ENCODE measurements around the gene MARCHF3.

GRCh38 chr5:126982926-126983873 lies 47.2 kb downstream of the MARCHF3 start:
- TF ChIP-seq, protein P1, sequence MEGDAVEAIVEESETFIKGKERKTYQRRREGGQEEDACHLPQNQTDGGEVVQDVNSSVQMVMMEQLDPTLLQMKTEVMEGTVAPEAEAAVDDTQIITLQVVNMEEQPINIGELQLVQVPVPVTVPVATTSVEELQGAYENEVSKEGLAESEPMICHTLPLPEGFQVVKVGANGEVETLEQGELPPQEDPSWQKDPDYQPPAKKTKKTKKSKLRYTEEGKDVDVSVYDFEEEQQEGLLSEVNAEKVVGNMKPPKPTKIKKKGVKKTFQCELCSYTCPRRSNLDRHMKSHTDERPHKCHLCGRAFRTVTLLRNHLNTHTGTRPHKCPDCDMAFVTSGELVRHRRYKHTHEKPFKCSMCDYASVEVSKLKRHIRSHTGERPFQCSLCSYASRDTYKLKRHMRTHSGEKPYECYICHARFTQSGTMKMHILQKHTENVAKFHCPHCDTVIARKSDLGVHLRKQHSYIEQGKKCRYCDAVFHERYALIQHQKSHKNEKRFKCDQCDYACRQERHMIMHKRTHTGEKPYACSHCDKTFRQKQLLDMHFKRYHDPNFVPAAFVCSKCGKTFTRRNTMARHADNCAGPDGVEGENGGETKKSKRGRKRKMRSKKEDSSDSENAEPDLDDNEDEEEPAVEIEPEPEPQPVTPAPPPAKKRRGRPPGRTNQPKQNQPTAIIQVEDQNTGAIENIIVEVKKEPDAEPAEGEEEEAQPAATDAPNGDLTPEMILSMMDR (IDR thresholded peaks at IDR 0.05) = no peak
- TF ChIP-seq POLR2A (IDR thresholded peaks at IDR 0.05) = no peak
